ENCODE results near the gene SATB2.

The SATB2 gene

DNA sequence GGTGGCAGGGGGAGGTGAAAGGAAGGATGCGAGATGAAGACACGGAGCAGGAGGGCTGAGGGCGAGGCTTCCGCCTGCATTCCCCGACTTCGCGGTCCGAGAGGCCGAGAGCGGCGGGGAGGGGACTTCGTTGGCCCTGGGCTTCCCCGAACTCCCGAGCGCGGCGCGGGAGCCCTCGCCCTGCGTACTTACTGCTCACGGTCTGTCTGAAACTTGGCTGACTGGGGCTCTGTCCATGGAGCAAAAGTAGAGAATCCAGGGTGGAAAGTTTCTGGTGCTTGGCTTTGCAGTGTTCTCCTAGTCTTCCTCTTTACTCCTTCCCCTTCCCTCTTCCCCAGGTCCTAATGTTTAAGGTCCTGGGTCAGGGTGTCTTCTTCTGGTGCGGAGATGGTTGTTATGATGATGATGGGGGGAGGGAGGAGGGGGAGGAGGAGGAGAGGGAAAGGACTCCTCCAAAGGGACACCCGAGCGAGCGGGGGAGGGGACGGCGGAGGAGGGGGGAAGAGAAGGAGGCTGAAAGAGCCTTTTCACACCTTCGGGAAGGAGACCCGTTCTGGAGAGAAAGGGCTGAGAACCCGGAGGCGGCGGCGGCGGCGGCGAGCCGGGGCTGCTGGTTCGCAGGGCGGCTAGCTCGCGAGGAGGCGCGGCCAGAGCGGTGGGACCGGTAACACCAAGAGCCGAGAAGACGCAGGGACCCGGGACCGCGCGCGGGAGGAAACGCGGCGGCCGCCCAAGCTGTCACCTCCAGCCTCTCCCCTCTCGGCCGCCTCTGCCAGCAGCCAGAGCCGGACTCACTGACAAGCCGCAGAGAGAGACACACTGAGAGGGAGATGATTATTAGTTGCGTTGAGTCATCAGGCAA, at the start of gene SATB2:
Gene SATB2 (minus strand): TSS at position 793 of the 862 bp plus-strand sequence. CDS start 1,902 bp downstream, outside the sequence.
- peak; percentile 85 for DNase-seq

DNA sequence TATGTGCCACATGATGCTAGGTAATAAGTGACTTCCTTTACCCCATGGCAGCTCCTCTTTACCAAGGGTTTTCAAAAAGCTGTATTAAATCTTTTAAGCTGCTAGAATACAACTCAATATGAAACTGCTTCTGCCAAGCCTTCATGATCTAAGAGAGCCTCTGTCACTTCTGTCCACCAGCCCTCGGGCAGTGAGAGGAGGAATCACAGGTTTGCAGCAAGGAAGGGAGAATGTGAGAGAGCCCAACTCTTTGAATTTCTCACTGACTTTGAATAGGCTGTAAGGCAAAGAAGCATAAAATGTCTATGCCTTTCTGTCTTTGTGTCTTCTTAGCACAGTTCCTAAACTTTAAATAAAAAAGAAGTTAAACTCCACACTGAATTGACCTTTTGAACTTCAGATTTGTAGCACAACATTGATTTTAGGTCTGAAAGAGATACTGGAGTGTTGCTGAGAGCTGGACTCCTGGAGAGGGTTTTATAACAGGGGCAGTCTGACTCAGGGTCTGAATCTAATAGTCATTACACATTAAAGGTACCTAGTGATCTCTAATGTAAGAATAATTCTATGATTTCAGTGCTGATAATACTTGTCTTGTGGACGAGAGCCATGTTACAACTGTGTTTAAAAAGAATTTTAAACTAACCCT, 48.1 kb upstream of the SATB2 start:
- no peak for DNase-seq

DNA sequence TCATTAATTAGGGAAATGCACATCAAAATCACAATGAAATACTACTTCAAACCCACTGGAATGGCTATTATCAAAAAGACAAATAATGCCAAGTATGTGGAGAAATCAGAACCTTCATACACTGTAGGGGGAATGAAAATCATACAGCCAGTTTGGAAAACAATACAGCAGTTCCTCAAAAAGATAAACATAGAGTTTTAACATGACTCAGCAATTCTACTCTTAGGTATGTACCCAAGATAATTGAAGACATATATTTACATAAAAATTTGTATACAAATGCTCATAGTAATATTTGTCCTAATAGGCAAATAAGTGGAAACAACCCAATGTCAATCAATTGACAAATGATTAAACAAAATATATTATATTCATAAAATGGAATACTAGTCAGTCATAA, 45.4 kb upstream of the SATB2 start:
- no peak for DNase-seq

DNA sequence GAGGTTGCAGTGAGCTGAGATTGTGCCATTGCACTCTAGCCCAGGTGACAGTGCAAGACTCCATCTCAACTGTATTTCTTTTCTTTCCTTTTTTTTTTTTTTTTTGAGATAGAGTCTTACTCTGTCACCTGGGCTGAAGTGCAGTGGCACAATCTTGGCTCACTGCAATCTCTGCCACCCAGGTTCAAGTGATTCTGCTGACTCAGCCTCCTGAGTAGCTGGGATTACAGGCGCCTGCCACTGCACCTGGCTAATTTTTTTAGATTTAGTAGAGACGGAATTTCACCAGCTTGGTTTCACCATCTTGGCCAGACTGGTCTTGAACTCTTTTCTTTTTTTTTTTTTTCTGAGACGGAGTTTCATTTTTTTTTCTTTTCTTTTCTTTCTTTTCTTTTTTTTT, 41.3 kb upstream of the SATB2 start:
- no peak for DNase-seq

DNA sequence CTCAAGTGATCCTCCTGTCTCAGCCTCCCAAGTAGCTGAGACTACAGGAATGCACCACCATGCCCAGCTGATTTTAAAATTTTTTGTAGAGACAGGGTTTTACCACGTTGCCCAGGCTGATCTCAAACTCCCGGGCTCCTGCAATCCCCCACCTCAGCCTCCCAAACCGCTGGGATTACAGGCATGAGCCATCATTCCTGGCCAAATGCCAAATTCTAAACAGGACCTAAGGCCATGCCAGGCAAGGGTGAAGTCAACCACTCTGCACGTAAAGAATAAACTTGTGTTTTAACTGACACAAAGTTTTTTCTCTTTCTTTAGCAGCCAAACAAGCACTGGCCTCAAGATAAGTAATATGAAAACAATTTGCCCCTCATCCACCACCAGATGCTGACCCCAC, 37.4 kb upstream of the SATB2 start:
- DNase-seq = no peak

DNA sequence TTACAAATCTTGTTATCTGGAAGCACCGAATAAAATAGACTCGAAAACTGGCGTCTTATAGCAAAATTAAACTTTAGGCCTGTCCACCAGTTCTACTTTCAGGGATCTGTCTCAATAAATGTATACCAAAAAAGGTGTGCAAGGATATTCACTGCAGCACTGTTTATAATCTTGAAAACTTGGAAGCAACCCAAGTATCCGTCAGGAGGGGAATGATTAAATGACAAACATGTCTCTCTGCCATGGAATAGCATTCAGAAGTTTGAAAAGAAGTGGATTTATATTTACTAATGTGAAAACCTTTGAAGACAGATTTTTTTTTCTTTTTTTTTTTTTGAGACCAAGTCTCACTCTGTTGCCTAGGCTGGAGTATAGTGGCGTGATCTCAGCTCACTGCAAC, 32.3 kb upstream of the SATB2 start:
- DNase-seq = peak; percentile 8

DNA sequence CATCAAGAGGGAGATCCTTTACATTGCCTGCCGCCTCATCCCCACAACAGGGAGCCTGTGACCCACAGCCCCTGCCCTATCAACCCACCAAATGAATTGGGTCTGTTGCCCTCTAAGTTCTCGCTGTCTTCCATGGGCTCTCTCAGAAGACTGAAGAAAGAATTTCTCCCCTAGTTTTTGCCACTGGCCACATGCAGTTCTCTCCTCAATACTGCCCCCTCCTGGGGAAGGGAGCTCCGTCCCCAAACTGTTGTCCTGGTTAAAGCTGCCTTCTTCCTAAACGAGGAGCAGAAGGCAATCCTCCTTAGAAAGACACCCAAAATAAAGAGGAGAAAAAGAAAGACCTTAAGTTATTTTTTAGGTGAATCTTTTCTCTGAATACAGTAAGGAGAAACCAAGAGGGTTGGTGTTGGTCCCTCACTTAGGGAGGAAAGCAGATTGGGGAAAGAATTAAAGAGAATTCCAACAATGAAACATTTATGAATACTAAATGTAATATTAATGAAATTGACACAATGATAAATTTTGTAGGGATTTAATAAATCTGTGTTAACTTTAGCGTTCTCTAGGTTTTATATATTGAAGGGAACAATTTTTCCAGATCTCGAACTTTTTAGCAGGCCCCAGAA, 31.1 kb upstream of the SATB2 start:
- peak; percentile 74 for DNase-seq

DNA sequence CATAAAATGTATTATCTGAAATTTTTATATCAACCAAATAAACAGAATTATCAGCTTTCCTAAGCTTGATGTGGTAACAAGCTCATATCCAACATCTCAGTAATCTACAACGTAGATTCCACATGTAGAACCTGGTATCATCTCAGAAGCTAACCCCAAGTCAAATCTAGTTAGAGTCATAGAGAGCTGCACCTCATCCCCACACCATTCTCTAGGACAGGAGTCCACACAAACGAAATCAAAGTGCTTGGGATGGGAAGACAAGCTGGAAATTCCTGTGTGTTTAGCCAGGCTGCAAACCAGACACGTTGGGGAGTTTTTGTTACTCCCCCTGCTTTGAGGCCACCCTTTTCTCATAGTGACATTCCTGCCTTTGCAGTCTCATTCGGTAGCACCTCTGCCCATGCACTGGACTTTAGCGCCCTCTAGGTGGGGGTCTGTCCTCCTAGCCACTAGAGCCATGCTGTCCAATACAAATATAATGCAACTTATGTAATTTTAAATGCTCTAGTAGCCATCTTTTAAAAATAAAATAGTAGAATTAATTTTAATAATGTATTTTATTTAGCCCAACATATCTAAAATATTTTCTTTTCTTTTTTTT, 28.1 kb upstream of the SATB2 start:
- peak; percentile 86 for DNase-seq

DNA sequence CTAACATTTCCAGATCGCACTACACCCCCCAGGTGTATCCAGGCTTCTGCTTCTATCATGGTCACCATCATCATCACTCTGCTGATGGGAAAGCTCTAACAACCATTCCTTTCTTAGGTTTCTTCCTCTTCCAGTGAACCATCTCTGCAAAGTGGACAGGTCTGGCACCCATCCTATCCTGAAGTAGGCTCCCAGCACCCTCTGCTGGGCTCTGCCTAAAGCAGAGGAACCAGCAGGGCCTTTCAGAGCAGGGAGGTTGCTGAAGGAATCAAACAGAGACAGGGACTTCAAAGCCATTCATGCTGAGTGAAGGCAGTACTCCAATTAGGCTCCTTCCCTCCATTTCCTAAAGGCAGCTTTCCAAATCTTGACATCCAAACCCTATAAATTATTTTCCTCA, 27.2 kb upstream of the SATB2 start:
- DNase-seq = peak; percentile 67

DNA sequence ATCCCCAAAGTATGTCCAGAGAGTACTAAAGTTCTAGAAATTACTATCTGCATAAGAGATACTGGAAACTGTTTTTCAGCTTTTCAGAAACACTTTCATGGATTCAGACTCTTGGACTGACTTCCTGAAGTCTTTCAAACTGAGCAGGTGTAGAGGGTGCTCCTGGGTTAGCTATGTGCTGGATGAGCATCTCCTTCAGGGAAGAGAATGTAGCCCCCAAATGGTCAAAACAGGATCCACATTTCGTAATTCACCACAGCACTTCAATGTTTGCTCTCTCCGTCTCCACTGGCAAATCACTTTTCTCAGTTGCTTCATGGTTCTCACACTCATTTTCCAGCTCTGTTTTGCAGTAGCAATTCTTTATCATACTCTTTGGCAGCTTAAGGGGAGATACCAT, 23.2 kb upstream of the SATB2 start:
- DNase-seq = no peak

DNA sequence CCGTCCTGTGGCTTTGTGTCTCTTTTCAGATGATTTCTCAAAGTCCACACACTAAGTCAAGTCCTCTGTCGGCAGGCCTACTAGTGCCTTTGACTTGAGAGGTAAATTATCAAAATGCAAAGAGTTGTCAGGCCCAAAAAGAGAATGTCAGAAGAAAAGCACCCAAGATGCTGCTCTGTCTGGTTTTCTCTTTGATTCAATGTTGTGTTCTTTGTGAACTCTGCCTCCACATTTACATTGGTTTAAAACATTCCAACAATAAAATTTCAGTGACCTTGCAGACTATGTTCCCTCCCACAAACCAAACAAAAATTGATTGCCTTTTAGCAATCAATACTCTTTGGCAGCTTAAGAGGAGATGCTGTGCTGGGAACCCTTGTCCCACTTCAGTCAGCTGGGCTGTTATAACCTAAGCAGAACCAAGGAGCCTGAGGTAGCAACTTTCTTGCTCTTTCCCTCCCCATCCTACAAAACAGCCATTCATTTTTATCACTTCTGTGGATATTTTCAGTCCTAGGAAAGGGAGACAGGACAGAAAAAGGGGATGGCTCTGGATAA, 19.6 kb upstream of the SATB2 start:
- DNase-seq = no peak

DNA sequence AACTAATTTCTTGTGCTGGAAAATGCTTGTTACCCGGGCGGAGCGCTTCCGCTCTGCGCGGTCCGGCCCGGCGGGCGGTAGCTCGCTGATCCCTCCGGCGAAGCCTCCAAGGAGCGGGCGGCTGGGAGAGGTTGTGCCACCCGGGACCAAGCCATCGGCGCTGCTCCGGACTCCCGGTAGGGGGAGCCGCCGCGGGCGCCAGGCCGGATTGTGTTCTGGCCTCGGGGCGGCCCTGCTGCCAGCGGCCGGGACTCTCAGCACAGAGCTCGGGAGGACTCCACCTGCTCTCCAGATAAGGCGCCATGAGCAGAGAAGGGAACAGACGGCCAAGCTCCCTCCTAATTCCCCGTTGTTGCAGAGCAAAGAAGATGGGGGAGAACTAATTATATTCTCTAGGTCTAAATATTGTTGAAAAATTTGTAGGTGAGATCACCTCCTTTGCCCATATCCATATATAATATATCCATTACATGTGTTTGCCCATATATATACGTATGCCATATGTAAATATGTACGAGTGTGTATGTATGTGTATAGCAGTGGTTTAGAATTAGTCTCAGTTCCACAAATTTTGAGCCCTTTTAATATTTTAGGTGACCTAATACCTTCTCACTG, 13.8 kb upstream of the SATB2 start:
- DNase-seq = peak; percentile 94

DNA sequence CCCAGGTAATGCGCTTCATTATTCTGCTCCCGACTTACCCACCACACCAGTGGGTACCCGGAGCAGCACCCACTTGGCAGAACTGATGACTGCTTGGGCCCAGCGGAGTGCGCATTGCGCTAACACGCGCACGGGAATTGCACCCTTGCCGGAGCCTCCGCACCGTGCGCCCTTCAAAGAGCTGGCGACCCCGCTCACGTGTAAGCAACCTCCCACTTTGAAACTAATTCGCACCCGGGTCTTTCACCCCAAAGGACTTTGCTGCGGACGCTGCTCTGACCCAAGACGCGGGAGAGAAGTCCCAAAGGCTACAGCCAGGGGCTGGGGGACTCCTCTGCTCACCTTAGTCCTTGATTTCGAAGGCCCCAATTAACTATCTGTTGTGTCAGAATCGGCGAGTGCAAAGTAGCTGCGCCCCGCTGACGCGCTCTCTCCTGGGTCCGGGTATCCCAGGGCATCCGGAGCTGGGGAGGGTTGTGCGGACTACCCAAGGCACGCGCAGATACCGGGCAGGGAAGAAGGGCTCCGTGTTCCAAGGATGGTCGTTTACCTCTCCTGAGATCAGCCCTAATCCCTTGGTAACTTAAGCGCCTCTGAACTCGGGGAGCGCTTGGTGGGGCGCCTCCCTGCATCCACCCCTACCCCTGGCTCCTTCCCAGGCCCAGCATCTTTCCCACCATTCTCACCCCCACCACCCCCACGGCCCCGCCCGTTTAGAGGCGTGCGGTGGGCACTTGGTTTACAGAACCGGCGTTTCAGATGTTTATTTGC, 13.1 kb upstream of the SATB2 start:
- DNase-seq = peak; percentile 54

DNA sequence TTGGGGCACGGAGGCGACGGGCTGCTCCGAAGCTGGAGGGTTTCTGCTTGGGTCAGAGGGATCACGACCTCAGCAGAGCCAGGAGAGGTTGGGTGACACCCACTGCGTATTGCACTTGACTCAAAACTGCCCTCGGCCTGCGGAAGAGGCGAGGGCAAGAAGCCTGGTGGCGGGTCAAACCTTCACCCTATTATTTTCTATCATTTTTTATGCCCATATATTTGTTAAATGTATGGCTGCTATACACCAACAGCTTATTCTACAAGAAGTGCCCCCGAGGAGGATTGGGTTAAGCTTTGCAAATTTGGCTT, 12.6 kb upstream of the SATB2 start:
- DNase-seq = peak; percentile 41

DNA sequence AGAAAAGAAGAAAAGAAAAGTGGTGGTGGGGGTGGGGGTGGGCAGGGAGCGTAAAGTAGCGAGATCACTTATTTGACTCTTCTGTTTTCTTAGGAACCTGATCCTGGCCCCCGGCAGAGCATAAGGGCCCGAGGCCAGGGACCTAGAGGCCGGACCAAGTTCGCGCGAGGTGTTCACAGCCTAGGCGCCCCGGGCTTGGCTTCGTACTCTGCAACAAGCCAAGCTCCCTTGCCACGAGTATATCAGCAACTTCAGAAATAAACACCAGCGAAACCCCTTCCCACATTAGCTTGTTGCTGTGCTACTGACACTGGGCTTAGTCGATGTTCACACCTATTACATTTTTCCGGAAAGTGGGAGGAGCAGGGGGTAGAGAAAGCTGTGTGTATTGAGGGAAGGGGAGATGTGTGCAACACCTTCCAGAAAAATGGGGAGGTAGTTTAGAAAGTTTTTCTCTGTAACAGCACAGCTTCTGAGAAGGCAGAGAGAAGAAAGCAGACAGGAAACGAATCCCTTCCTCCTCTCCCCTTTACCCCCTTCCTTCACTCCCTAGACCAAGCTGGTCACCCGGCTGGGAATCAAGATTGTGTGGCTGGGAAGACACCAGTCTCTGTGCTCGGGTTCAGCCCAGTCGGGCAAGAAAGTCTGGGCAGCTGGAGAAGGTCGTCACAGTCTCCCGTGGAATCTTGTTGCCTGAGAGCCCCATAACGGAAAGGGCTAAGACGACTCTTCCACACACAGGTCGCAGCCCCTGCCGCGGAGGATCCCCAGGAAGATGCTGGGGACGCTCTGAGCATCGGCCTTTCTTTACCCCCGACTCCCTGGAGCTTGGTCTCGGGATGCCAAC, 12.0 kb upstream of the SATB2 start:
- DNase-seq = peak; percentile 12

DNA sequence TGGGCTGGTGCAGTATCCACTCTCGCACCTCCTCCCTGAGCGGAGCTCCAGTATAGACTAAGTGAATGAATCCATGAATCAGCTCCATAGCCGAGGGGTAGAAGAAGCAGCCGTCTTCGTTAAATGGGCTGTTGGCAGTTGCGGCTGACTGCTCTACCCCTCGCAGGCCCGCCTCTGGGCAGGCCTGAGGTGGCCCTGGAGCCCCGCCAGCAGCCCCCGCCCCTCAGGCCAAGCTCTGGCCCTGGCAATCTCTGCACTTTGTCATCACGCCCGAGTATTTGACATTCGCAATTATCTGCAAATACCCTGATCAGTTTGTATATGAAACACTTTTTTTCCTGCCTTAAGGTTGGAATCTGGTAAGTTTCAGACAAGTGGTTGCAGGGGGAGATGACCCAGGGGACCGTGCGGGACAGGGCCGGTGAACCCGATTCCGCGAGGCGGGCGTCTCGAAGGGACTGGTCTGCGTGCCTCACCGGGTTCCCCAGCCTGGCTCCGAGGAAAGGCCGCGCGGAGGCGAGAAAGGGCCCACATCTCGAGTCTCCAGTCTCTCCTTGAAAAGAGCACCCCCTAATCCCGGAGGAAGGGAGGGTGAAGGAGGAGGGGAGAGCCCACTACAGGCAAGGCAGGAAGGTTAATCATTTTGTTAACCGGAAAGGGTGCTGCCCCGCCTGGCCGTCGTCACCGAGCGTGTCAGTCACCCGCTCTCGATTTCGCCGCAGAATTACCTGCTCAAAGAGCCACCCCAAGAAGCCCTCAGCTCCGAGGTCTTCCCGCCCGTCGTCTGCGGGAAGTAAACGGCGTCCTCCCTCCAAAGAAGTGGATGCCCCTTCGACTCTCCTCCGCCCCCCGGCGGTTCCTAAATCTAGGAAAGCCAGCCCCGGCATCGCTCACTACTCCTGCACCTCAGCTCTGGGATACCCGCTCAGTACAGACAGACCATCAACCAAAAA, 11.1 kb upstream of the SATB2 start:
- no peak for DNase-seq

DNA sequence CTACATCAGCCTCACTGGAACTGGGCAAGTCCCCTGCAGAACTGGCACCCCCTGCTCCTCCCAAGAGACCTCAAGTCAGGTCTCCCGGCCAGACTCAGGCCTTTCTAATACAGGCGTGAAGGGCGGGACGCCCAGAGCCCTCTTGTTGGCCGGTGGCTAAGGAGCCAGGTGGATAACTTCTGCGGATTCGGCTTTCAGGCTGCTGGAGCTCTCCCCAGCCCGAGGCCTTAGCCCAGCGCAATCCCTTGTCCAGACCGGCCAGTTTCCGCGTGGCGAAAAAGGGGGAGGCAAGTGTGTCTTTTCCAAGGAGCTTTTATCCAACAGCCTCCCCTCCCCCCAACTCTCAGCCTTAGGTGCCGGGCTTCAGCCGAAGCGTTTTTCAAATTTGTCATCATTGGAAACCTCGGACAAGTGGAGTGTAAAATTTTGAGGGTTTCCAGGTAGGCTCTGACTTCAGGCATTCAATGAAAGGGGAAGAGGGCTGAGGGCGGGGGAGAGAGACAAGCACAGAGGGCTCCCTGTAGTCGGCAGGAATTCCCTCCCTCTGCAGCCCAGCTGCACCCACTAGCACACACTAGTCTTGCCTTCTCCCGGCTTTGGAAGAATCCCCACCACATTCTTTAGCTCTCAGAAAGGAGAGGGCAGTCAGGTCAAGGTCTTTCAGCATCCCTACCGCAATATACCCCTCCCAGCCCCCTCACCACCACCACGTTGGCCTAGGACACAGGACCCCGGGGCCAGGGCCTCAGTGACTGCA, 9.5 kb upstream of the SATB2 start:
- DNase-seq = no peak

DNA sequence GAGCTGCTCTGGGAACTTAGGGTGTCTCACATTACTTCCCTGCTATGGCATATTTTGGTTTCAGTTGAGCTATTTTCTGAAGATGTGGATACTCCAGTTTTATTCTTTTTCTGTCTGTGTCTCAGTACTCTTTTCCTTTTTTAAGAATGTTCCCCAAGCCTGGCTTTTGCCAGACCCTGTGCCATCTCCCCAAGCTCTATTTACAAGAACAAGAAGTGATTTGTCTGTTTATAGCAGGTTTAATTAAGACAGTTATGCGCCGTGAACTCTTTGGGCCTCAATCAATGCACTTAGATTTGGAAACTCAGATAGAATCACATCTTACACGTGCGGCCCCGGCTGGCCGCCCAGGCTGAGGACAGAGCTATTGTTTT, 8.9 kb upstream of the SATB2 start:
- no peak for DNase-seq

DNA sequence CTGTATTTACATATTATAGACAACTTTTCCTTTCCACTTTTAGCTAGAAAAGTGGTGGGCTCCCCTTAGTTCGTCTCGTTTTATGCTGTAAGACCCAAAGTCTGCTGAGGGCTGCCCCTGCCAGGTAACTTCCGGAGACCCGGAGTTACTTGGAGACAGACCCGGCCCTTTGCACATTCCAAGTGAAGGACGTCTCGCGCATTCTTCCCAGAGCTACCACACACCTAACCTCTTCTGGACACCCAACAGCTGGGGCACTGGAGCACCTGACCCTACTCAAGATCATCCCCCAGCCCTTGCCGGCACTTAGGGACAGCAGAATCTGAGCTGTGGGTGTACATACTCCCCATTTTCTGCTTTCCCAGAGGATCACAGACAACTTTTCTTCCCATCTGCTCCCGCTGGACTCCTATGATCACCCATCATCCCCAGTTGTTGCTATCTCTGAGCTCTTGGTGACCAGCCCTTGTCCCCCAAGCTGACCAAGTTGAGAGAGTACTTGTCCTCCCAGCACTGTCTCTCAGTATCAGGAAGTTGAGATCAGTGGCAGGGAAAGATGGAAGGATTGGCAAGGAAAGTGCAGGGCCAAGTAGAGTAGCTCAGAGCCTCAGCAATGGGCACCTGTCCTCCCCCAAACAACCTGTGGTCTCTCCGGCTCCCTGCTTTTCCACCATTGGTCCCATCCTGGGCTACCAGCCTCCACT, 8.4 kb upstream of the SATB2 start:
- DNase-seq = peak; percentile 9
